MM.1S (cell line): Measurements from ENCODE around the gene YTHDF2.

Experiments
- DNase-seq: peaks from one replicate; pipeline ENCODE4 v3.0.0-alpha.2; 2015
- H2AFZ ChIP-seq: fragments of 300-600 bp; sonication (generic); 2 replicates; pipeline ENCODE4 v1.6.0; 2016; ENCODE audit warnings: antibody characterized with exemption, low read length
- H3F3A ChIP-seq: fragments of 300-600 bp; sonication (generic); 2 replicates; pipeline ENCODE4 v1.6.1; 2016; ENCODE audit warnings: mild to moderate bottlenecking, antibody characterized with exemption, low read length, moderate library complexity, mixed read lengths; ENCODE audit not compliant: insufficient read depth
- H3K27ac ChIP-seq: fragments of 300-600 bp; sonication (generic); 2 replicates; pipeline ENCODE4 v1.5.1; 2016; ENCODE audit warnings: mild to moderate bottlenecking, low read length
- H3K27me3 ChIP-seq: fragments of 300-600 bp; sonication (generic); replicated peaks from 2 replicates; pipeline ENCODE4 v1.6.0; 2016; ENCODE audit warnings: low read length; ENCODE audit not compliant: insufficient read depth
- H3K36me3 ChIP-seq: fragments of 300-600 bp; sonication (generic); replicated peaks from 2 replicates; pipeline ENCODE4 v1.6.1; 2016; ENCODE audit warnings: mild to moderate bottlenecking, low read length, mixed read lengths; ENCODE audit not compliant: insufficient read depth
- H3K4me1 ChIP-seq: fragments of 300-600 bp; sonication (generic); 2 replicates; pipeline ENCODE4 v1.6.1; 2016; ENCODE audit warnings: low read length, mixed read lengths
- H3K4me2 ChIP-seq: fragments of 300-600 bp; sonication (generic); 2 replicates; pipeline ENCODE4 v1.6.0; 2016; ENCODE audit warnings: low read depth, low read length
- H3K4me3 ChIP-seq: fragments of 300-600 bp; sonication (generic); 2 replicates; pipeline ENCODE4 v1.5.1; 2016; ENCODE audit warnings: low read length, mixed read lengths
- H3K79me2 ChIP-seq: fragments of 300-600 bp; sonication (generic); 2 replicates; pipeline ENCODE4 v1.6.1; 2016; ENCODE audit warnings: mixed run types, low read length, mixed read lengths
- H3K9ac ChIP-seq: fragments of 300-600 bp; sonication (generic); 2 replicates; pipeline ENCODE4 v1.6.1; 2016; ENCODE audit warnings: low read length, mixed read lengths
- H3K9me2 ChIP-seq: fragments of 300-600 bp; sonication (generic); replicated peaks from 2 replicates; pipeline ENCODE4 v1.6.1; 2016; ENCODE audit warnings: mild to moderate bottlenecking, low read length, mixed read lengths; ENCODE audit not compliant: insufficient read depth
- H3K9me3 ChIP-seq: fragments of 300-600 bp; sonication (generic); replicated peaks from 2 replicates; pipeline ENCODE4 v1.6.1; 2016; ENCODE audit warnings: mild to moderate bottlenecking, low read length, mixed read lengths; ENCODE audit not compliant: insufficient read depth
- H4K20me1 ChIP-seq: fragments of 300-600 bp; sonication (generic); 2 replicates; pipeline ENCODE4 v1.6.1; 2016; ENCODE audit warnings: mild to moderate bottlenecking, low read length, moderate library complexity, mixed read lengths; ENCODE audit not compliant: insufficient read depth
- EZH2 ChIP-seq: fragments of 300-600 bp; sonication (generic); optimal IDR thresholded peaks from 2 replicates; pipeline ENCODE3; 2017; ENCODE audit warnings: low read depth, mild to moderate bottlenecking, antibody characterized with exemption, low read length, mixed read lengths
- EZH2phosphoT487 ChIP-seq: fragments of 300-600 bp; sonication (generic); IDR thresholded peaks from 2 replicates; pipeline ENCODE4 v1.6.1; 2018; ENCODE audit warnings: antibody characterized with exemption, low read length
- TF ChIP-seq, protein P1 (sequence below): fragments of 300-600 bp; sonication (generic); IDR thresholded peaks from 2 replicates; pipeline ENCODE4 v1.5.1; 2016; ENCODE audit warnings: antibody characterized with exemption, low read length, mixed read lengths

The YTHDF2 gene

DNA sequence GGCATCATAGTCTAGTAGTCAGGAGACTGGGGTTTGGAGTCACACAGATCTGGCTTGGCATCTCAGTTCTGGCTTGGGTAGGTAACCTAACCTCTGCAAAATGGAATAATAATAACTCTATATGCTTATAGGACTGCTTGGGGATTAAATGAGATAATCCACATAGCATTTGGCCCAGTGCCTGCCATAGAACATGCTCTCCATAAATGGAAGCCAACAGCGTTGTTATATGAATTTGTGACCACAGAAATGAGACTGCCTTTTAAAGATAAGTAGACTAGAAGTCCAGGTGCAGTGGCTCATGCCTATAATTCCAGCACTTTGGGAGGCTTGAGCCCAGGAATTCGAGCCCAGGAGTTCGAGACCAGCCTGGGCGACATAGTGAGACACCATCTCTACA lies 71.2 kb downstream of the YTHDF2 start:
- no peak overlapping the region for H2AFZ ChIP-seq
- no peak overlapping the region for H3K9ac ChIP-seq
- no peaks in the 10 kb centered on the region for H3K36me3 ChIP-seq
- no peak overlapping the region for H3K27ac ChIP-seq
- no peak for TF ChIP-seq EZH2
- TF ChIP-seq, protein P1, sequence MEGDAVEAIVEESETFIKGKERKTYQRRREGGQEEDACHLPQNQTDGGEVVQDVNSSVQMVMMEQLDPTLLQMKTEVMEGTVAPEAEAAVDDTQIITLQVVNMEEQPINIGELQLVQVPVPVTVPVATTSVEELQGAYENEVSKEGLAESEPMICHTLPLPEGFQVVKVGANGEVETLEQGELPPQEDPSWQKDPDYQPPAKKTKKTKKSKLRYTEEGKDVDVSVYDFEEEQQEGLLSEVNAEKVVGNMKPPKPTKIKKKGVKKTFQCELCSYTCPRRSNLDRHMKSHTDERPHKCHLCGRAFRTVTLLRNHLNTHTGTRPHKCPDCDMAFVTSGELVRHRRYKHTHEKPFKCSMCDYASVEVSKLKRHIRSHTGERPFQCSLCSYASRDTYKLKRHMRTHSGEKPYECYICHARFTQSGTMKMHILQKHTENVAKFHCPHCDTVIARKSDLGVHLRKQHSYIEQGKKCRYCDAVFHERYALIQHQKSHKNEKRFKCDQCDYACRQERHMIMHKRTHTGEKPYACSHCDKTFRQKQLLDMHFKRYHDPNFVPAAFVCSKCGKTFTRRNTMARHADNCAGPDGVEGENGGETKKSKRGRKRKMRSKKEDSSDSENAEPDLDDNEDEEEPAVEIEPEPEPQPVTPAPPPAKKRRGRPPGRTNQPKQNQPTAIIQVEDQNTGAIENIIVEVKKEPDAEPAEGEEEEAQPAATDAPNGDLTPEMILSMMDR = no peak
- TF ChIP-seq EZH2phosphoT487 = no peak
- H3F3A ChIP-seq = no peaks in the 10 kb centered on the region
- no peak overlapping the region for H3K4me2 ChIP-seq
- peaks cover 29% of the 10 kb centered on the region for H3K27me3 ChIP-seq
- no peaks in the 10 kb centered on the region for H4K20me1 ChIP-seq
- H3K9me2 ChIP-seq = no peaks in the 10 kb centered on the region
- H3K4me1 ChIP-seq = no peaks in the 10 kb centered on the region
- no peaks in the 10 kb centered on the region for H3K79me2 ChIP-seq
- no peaks in the 10 kb centered on the region for H3K9me3 ChIP-seq
- no peak overlapping the region for H3K4me3 ChIP-seq
- no peak for DNase-seq

DNA sequence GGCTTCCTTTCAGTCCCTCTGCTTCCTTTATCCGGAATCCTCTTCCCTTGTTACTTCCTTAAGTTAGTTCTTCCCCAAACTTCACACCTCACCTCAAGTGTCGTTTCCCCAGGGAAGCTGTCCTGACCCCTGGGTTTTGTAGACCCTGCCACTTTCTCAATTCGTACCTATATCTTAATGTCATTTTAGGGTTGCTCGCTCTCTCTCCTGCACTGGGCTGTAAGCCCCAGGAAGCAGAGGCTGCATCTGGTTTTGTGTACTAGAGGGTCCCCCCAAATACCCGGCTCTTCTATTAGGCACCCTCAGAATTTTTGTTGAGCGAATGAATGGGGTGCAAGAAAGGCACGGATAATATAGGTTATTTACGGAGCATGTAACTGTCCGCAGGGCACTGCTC lies 74.6 kb downstream of the YTHDF2 start:
- H3K36me3 ChIP-seq = no peaks in the 10 kb centered on the region
- H3K9me3 ChIP-seq = no peaks in the 10 kb centered on the region
- peaks cover 63% of the 10 kb centered on the region for H3K27me3 ChIP-seq
- H3K79me2 ChIP-seq = no peaks in the 10 kb centered on the region
- H2AFZ ChIP-seq = no peak overlapping the region
- no peak overlapping the region for H3K27ac ChIP-seq
- H3K4me2 ChIP-seq = no peak overlapping the region
- H4K20me1 ChIP-seq = no peaks in the 10 kb centered on the region
- no peak for DNase-seq
- no peaks in the 10 kb centered on the region for H3K9me2 ChIP-seq
- no peaks in the 10 kb centered on the region for H3K4me1 ChIP-seq
- no peak overlapping the region for H3K9ac ChIP-seq
- no peak overlapping the region for H3K4me3 ChIP-seq
- H3F3A ChIP-seq = no peaks in the 10 kb centered on the region
- TF ChIP-seq EZH2 = peak; percentile 51
- TF ChIP-seq, protein P1 = no peak
- TF ChIP-seq EZH2phosphoT487 = 0 out of 2 replicates have a peak, but pooled peaks have one; percentile 56

DNA sequence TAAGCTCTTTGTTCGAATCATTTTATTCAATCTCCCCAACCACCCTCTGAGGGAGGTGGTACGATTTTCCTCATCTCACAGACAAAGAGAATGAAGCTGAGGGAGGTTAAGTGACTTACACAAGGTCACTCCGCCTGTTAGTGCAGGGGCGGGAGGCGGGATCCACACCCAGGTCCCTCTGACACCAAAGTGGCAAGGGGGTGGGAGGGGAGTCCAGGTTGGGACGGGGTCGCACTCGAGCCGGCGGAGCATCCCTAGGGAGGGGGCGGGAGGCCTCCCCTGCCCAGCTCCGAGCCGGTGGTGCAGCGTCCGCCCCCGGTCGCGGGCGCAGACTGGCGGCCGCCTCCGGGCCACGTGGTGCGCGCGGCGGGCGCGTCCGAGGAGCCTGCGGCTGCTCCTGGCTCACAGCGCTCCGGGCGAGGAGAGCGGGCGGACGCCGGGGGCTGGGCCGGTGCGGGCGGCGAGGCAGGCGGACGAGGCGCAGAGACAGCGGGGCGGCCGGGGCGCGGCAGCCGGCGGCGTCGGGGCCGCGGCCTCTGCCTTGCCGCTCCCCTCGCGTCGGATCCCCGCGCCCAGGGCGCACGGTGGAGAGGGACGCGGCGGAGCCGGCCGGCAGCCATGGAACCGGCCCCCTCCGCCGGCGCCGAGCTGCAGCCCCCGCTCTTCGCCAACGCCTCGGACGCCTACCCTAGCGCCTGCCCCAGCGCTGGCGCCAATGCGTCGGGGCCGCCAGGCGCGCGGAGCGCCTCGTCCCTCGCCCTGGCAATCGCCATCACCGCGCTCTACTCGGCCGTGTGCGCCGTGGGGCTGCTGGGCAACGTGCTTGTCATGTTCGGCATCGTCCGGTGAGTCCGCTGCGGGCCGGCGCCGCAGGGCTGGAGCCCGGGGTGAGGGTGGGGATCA lies 75.3 kb downstream of the YTHDF2 start, which contains the start of gene OPRD1:
Gene OPRD1 (plus strand): TSS at position 405 of the 903 bp plus-strand sequence. CDS start 214 bp downstream, at position 619.
- Histone ChIP-seq H4K20me1 (no peaks in the 10 kb centered on the region), H3K27ac (no peak within 1 kb of the TSS), H3K9me3 (no peaks in the 10 kb centered on the region), H3K9me2 (no peaks in the 10 kb centered on the region), H3K4me1 (no peaks in the 10 kb centered on the region), H3K79me2 (no peaks in the 10 kb centered on the region), H3K4me2 (no peak within 1 kb of the TSS), H3K27me3 (peaks cover 70% of the 10 kb centered on the region), H2AFZ (no peak within 1 kb of the TSS), H3F3A (no peaks in the 10 kb centered on the region), H3K4me3 (no peak within 1 kb of the TSS), H3K36me3 (no peaks in the 10 kb centered on the region), H3K9ac (no peak within 1 kb of the TSS)
- no peak for DNase-seq
- TF ChIP-seq, protein P1 = no peak
- TF ChIP-seq EZH2phosphoT487 (0 out of 2 replicates have a peak, but pooled peaks have one; percentile 10), EZH2 (no peak)
